Endothelial cell of coronary artery (primary cell): ENCODE data around the gene SOAT1. TPM values are rescaled to one million over a fixed set of nuclear protein-coding genes. Genes with fewer than 3 reads are reported as not detected.

Experiments used
- total RNA-seq: library from RNA; depleted of rRNA; stranded (reverse); fragments of >200 nt; gene quantifications from 2 replicates; pipeline ENCODE4 v1.2.3, GENCODE V29; 2014

The SOAT1 gene
- 12.9 and 15.9 TPM in 2 replicates for total RNA-seq

DNA sequence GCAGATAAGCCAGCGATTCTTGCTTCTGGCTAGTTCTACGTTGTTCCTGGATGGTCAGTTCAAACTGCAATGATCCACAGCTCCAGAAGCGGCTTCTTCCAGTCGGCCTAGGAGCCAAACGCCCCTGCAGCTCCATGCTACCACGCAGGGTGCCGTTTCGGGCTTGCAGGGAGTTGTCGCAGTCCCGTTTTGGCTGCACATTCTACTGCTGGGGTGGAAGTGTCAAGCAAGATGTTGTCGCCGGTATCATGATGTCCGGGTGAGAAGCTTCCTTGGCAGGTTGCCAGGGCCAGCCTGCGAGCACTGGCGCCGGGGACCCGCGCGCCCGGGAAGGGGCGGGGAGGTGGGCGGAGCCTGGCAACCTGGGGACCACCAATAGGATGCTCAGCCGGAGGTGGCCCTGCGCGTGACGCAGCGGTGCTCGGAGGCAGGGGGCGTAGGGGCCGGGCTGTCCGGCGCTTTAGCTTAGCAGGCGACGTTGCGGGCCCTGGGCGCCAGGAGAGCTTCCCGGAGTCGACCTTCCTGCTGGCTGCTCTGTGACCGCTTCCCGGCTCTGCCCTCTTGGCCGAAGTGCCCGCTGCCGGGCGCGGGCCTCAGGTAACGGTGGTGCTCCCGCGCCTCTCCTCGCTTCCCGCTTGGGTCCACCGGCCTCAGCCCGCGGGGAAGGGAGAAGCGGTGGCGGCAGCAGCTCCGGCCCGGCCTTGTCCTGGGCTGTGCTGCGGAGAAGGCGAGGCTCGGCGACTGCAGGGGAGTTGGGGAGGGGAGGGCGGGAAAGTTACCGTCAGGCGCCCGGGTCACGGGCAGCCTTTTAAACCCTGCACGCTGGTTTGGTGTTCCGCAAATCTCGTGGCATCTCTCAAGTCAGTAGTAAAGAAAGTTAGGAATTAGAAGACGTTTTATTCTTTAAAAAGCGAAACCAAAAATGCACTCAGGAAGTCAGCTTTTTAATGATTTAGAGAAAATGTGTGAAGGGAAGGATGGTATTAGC is at the start of gene SOAT1:
Gene SOAT1 (plus strand): TSS at position 458 of the 988 bp plus-strand sequence. CDS start 8,888 bp downstream, outside the sequence.

DNA sequence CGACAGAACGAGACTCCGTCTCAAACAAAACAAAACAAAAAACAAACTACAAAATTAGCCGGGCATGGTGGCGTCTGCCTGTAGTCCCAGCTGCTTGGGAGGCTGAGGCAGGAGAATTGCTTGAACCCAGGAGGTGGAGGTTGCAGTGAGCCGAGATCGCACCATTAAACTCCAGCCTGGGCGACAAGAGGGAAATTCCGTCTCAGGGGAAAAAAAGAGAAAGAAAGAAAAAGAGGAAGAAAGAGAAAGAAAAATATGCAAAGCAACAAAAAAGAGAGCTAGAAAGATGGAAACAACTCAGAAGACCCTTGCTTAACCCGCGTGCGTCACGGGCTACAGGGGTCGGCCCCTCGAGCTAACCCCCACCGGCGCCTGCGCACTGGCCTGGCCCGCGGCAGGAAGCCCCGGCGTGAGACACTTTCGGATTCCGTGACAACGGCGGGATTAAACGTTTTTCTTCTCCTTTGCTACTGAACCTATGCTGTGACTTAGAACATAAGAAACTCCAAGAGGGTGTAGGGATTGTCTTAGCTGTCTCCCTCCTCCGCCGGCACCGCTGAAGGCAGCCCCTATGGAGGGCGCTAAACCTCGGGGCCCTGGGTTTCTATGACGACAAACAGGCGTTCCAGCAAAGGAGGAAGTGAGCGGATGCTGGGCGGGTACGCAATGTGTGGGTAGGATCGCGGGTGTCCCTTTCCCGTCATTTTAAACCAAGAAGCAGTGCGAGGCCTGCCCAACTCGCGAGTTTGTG is 71.9 kb downstream of the SOAT1 start, which contains the start of gene AXDND1:
Gene AXDND1 (plus strand): TSS at position 630 of the 751 bp plus-strand sequence. CDS start 539 bp downstream, outside the sequence.

Other genes starting within 250 kb of the SOAT1 start
- gene TOR3A, start 211.7 kb upstream of the SOAT1 start, total RNA-seq, result 17.4 and 24.0 TPM in 2 replicates
- 119 and 126 TPM in 2 replicates for gene ABL2, start 64.1 kb upstream of the SOAT1 start, total RNA-seq
- 0.09 TPM in 1 of 2 replicates, not detected in the other for gene AXDND1, start 72.2 kb downstream of the SOAT1 start, total RNA-seq